ENCODE data around the gene SNTN.

DNA sequence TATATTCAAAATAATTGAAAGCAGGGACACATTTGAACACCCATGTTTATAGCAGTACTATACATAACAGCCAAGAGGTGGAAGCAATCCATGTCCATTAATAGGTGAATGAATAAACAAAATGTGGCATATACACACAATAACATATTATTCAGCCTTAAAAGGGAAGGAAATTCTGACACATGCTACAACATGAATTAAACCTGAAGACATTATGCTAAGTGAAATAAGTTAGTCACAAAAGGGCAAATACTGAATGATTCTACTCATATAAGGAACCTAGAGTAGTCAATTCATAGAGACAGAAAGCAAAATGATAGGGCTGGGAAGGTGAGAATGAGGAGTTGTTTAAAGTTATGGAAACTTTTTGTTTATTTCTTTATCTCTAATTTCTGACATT lies 40.9 kb downstream of the SNTN start:
- TF ChIP-seq, protein P1, sequence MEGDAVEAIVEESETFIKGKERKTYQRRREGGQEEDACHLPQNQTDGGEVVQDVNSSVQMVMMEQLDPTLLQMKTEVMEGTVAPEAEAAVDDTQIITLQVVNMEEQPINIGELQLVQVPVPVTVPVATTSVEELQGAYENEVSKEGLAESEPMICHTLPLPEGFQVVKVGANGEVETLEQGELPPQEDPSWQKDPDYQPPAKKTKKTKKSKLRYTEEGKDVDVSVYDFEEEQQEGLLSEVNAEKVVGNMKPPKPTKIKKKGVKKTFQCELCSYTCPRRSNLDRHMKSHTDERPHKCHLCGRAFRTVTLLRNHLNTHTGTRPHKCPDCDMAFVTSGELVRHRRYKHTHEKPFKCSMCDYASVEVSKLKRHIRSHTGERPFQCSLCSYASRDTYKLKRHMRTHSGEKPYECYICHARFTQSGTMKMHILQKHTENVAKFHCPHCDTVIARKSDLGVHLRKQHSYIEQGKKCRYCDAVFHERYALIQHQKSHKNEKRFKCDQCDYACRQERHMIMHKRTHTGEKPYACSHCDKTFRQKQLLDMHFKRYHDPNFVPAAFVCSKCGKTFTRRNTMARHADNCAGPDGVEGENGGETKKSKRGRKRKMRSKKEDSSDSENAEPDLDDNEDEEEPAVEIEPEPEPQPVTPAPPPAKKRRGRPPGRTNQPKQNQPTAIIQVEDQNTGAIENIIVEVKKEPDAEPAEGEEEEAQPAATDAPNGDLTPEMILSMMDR (IDR thresholded peaks at IDR 0.05): no peak
- TF ChIP-seq POLR2A (IDR thresholded peaks at IDR 0.05): no peak

All from ovary (tissue), 3 donors.